DMS114 treated with DMSO at 0.1 percent for 48 hours (cell line): ENCODE data around the gene CAMTA1.

Source experiments
- DNase-seq: peaks from one replicate; lab custom pipeline; 2025; ENCODE audit not compliant: unreplicated experiment; lab: John Stamatoyannopoulos, UW

The CAMTA1 gene

GRCh38 chr1:7220712-7221252, 435.5 kb downstream of the CAMTA1 start:
- no peak for DNase-seq

- no peak for DNase-seq
Observed at GRCh38 chr1:7221826-7222694, 436.8 kb downstream of the CAMTA1 start.

- no peak for DNase-seq
Observed at GRCh38 chr1:7222695-7223015, 437.4 kb downstream of the CAMTA1 start.

DNA sequence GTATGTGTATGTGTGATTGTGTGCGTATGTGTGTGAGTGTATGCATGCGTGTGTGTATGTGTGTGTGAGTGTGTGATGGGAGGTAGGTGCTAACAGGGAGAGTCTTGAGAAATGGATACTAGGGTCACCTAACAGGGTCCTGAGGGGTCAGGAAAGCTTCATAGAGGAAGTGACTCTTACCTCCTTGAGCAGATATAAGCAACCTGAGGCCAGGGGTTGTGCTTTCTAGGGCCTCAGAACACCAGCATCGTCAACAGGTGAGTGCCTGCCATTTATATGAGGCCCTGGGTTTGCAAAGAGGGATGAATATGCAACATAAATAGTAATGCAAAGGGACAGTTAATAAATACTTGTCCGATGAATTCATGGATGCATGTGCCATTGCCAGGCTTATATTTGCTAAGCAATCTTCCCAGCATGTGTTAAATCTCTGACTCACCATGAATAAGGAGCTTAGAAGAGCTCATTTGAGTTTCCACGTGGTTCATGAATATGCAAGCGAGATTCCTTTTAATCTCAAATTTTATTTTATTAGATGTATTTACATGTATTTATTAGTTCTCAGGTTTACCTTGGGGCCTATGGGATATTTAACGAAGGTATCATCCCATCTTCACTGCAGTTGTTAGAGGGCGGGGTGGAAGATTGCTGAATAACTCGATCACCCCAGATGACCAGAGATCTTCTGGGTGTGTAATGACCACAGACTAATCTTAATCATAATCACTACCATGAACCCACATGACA, 438.3 kb downstream of the CAMTA1 start:
- DNase-seq = no peak

- DNase-seq = no peak
Observed at GRCh38 chr1:7224081-7224534, 438.9 kb downstream of the CAMTA1 start.

DNA sequence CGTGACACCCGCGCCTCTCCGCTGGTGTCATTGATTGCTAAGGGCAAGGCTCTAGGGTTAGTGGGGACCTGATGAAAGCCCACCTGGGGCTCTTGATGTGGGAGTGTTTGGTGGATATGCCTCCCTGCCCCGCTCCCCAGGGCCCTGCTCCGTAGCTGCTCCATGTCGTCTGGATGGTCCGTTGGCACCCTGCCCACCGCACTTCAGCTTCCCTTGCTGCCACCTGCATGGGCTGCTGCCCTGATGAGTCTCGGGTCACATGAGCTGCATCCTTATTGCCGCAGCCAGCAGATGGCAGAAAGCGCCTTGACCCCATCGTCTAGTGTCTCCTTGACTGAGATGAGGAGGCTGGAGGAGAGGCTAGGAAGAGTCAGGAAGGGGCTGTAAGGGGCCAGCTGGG, 439.4 kb downstream of the CAMTA1 start:
- DNase-seq = no peak

DNA sequence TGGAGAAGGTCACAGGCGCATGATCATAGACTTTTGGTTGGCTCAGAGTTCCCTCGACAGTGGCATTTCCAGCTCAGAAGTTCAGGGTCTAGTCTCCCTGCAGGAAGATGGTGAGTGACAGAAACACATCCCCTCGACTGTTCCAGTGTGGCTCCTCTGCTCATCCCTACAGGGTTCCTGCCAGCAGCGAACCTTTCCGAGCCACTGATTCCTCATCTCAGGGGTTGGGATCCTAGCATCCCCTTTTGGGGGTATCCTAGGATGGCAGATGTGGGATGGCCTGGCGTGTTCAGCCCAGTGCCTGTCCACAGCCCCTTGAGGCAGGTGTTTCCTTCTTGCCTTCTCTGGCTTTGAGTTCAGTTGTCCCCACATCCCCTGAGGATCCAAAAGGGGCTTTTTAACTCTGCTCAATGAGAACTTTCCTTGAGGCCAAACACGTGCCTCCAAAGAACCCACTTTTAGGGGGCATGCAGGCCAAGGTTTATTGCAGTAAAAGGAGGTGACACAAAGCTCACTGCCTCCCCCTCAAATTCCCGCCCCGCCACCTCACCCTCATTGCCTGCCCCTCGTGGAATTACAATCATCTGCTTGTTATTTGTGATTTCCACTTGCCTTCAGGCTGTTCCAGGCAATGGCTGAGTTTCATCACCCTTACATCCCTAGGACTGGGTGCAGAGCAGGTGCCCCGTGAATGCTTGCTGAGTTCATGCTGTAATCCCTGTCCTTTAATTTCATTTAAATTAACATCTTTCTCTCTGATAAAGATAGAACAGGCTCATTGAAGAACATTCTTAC, 440.7 kb downstream of the CAMTA1 start:
- no peak for DNase-seq

DNA sequence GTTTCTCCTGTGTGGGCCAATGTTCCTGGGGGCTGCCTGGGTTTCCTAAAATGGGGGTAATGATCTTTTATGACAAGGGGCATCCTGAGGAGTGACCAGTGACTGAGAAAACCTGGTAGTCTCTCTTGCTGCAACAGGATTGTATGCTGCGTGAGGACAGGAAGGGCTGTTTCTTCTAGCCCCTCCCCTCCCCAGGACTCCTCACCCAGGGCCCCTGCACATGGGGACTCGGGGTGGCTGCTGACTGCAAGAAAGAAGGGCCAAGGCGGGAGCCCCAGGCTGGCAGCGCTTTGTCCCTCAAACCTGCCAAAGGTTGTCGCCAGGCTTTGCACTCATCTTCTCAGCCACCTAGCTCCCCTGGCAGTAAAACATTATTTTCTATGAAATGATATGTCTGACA, 442.4 kb downstream of the CAMTA1 start:
- no peak for DNase-seq

- no peak for DNase-seq
Observed at GRCh38 chr1:7228252-7228961, 443.2 kb downstream of the CAMTA1 start.

DNA sequence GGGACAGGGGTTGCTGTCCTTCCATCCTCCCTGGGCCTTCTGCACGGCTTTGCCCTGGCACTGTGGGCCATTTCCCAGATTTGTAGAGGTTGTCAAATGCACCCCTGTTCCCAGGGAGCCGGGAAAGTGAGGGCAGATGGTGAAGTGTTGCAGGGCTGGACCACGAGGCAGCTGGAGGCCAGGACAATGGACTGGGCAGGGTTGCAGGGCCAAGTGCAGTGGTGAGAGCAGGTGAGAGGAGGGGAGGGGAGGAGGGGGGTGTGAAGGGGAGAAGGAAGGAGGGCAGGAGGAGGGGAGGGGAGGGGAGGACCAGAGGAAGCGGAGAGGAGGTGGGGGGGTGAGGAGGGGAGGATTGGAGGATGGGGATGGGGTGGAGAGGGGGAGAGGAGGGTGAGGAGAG, 443.9 kb downstream of the CAMTA1 start:
- DNase-seq = no peak

- no peak for DNase-seq
Observed at GRCh38 chr1:7229696-7230631, 444.7 kb downstream of the CAMTA1 start.

- DNase-seq = no peak
Observed at GRCh38 chr1:7232441-7233236, 447.4 kb downstream of the CAMTA1 start.

DNA sequence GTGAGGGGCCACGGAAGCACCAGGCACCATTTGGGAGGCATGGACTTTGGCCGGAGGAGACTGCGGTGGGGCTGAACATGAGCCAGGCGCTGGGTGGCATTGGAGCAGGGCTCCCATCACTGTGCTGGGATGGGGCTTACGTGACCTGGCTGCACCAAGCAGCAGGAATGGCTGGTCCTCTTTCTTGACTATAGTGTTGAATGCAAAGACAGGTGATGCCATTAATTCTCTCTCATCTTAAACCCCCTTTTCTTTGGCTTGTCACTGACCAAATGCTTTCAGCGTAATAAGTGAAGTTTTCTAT, 447.9 kb downstream of the CAMTA1 start:
- no peak for DNase-seq

- no peak for DNase-seq
Observed at GRCh38 chr1:7233646-7234470, 448.6 kb downstream of the CAMTA1 start.

DNA sequence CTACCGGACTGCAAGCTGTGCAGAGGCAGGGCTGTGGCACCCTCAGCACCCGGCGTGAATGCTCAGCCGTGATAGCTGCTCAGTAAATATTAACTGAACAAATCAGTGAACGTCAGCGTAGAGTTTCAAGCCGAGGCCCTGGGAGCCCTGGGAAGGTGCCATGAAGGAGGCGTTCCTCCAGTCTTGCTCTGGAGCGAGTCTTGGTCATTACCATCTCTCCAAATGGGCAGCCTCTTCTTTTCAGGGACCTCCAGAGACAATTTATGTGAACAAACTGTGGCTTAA, 449.2 kb downstream of the CAMTA1 start:
- DNase-seq = no peak

DNA sequence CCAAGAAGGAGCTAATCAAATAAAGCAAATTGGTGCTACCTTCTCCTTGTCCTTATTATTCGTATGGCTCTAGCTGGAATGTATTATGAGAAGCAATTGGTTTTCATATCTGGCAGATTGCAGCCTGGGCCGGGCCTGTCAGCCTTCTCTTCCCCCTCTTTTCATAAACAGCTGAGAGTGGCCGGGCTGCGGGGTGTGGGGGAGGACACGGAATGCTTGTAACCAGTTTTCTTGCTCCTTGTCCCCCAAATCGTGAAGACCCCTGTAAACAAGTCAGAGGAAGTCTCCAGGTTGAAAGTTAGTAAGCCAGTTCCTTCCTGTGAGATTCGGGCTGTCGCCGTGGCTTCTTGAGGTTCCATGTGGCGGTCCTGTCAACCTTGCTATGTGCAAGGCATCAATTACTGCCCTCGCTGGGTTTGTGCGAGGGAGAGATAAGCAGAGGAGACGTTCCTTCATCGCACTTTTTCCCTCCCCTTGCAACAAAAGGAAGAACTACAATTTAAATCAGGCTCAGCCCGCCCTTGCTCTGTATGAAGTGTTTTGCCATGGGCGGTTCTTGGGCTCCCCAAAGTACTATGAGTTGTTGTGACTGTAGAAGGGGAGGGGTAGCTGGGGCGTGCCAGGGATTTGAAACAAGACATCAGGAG, 450.7 kb downstream of the CAMTA1 start:
- DNase-seq = no peak

DNA sequence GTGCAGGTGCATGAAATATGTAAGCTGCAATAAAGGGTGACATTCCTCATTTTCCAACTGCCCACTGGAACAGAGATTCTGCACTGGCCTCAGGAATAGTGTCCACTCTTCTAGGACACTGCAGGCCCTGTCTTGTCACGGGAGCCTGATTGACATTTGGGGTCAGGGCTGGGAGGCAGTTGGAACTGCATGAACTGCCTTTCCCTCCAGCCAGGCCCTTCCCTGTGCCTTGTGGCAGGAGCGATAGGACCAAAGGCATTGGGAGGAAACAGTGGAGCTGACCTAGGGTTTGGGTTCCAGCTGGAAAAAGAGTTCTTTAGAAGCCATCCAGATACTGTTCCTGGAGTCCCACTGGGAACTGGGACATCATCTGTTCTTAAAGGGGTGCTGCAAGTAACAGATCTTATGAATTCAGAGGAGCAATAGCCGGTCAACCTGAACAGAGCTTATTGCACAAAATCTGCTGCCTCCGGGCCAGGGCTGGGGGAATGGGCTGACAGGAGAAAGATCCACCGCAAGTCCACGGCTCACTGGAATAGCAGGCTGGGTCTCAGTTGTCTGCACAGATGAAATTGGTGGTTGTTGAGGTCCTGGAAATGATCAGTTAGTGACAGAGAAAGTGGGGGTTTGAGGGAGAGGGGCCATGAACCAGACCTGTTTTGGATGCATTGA, 451.7 kb downstream of the CAMTA1 start:
- no peak for DNase-seq
